Measurements from ENCODE around the gene PGRMC1.

PGRMC1 gene

DNA sequence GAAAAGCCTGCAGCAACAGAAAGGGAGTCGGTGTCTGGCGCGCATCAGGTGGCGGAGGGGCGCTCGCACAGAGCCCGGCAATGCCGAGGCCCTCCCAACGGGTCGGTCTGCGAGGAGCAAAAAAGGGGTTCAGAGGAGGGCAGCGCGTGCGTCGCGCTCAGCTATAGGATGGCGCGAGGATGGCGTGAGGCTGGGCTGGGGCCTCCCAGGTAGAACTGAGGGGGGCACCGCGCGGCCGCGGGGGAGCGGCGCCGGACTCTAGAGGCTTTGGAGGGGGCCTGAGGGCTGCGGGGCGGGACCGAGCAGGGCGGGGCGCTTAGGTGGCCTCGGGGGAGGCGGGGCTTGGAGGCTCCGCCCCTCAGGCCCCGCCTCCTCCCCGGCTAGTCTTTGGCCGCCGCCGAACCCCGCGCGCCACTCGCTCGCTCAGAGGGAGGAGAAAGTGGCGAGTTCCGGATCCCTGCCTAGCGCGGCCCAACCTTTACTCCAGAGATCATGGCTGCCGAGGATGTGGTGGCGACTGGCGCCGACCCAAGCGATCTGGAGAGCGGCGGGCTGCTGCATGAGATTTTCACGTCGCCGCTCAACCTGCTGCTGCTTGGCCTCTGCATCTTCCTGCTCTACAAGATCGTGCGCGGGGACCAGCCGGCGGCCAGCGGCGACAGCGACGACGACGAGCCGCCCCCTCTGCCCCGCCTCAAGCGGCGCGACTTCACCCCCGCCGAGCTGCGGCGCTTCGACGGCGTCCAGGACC, at the start of gene PGRMC1 (continued):
- TF ChIP-seq, protein P1, sequence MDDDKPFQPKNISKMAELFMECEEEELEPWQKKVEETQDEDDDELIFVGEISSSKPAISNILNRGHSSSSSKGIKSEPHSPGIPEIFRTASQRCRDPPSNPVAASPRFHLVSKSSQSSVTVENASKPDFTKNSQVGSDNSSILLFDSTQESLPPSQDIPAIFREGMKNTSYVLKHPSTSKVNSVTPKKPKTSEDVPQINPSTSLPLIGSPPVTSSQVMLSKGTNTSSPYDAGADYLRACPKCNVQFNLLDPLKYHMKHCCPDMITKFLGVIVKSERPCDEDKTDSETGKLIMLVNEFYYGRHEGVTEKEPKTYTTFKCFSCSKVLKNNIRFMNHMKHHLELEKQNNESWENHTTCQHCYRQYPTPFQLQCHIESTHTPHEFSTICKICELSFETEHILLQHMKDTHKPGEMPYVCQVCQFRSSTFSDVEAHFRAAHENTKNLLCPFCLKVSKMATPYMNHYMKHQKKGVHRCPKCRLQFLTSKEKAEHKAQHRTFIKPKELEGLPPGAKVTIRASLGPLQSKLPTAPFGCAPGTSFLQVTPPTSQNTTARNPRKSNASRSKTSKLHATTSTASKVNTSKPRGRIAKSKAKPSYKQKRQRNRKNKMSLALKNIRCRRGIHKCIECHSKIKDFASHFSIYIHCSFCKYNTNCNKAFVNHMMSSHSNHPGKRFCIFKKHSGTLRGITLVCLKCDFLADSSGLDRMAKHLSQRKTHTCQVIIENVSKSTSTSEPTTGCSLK (tag by site-specific recombination; IDR thresholded peaks at IDR 0.05) = no peak
- TF ChIP-seq SALL2 (tag by site-specific recombination; IDR thresholded peaks at IDR 0.05; ENCODE audit: borderline replicate concordance) = no peak
- no peak for TF ChIP-seq ZNF391 (tag by site-specific recombination; IDR thresholded peaks at IDR 0.05; ENCODE audit: borderline replicate concordance, low read depth)
- no peak for TF ChIP-seq KLF7 (tag by site-specific recombination; IDR thresholded peaks at IDR 0.05; ENCODE audit: borderline replicate concordance)
- no peak for TF ChIP-seq ZNF24 (tag by site-specific recombination; IDR thresholded peaks at IDR 0.05)
- TF ChIP-seq, protein P2, sequence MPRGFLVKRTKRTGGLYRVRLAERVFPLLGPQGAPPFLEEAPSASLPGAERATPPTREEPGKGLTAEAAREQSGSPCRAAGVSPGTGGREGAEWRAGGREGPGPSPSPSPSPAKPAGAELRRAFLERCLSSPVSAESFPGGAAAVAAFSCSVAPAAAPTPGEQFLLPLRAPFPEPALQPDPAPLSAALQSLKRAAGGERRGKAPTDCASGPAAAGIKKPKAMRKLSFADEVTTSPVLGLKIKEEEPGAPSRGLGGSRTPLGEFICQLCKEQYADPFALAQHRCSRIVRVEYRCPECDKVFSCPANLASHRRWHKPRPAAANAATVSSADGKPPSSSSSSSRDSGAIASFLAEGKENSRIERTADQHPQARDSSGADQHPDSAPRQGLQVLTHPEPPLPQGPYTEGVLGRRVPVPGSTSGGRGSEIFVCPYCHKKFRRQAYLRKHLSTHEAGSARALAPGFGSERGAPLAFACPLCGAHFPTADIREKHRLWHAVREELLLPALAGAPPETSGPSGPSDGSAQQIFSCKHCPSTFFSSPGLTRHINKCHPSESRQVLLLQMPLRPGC (tag by site-specific recombination; IDR thresholded peaks at IDR 0.05) = no peak
- TF ChIP-seq GLI4 (tag by site-specific recombination; IDR thresholded peaks at IDR 0.05) = no peak
- no peak for TF ChIP-seq ZNF138 (tag by site-specific recombination; IDR thresholded peaks at IDR 0.05; ENCODE audit: borderline replicate concordance)
- TF ChIP-seq MZF1 (tag by site-specific recombination; IDR thresholded peaks at IDR 0.05; ENCODE audit: borderline replicate concordance) = no peak
- TF ChIP-seq, protein P3, sequence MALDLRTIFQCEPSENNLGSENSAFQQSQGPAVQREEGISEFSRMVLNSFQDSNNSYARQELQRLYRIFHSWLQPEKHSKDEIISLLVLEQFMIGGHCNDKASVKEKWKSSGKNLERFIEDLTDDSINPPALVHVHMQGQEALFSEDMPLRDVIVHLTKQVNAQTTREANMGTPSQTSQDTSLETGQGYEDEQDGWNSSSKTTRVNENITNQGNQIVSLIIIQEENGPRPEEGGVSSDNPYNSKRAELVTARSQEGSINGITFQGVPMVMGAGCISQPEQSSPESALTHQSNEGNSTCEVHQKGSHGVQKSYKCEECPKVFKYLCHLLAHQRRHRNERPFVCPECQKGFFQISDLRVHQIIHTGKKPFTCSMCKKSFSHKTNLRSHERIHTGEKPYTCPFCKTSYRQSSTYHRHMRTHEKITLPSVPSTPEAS (tag by site-specific recombination; IDR thresholded peaks at IDR 0.05) = no peak
- TF ChIP-seq ZNF521 (tag by site-specific recombination; IDR thresholded peaks at IDR 0.05) = no peak
- no peak for TF ChIP-seq ZNF473 (tag by site-specific recombination; IDR thresholded peaks at IDR 0.05)
- TF ChIP-seq ZBTB20 (tag by site-specific recombination; IDR thresholded peaks at IDR 0.05) = peak; percentile 50; the same call in 1 of the 2 replicates
- TF ChIP-seq ZNF394 (tag by site-specific recombination; IDR thresholded peaks at IDR 0.05; ENCODE audit: borderline replicate concordance) = 0 out of 2 replicates have a peak, but pooled peaks have one; percentile 27
- TF ChIP-seq ZNF221 (tag by site-specific recombination; IDR thresholded peaks at IDR 0.05; ENCODE audit: borderline replicate concordance) = no peak
- TF ChIP-seq ZNF19 (tag by site-specific recombination; IDR thresholded peaks at IDR 0.05; ENCODE audit: low read depth) = no peak
- TF ChIP-seq, protein P4, sequence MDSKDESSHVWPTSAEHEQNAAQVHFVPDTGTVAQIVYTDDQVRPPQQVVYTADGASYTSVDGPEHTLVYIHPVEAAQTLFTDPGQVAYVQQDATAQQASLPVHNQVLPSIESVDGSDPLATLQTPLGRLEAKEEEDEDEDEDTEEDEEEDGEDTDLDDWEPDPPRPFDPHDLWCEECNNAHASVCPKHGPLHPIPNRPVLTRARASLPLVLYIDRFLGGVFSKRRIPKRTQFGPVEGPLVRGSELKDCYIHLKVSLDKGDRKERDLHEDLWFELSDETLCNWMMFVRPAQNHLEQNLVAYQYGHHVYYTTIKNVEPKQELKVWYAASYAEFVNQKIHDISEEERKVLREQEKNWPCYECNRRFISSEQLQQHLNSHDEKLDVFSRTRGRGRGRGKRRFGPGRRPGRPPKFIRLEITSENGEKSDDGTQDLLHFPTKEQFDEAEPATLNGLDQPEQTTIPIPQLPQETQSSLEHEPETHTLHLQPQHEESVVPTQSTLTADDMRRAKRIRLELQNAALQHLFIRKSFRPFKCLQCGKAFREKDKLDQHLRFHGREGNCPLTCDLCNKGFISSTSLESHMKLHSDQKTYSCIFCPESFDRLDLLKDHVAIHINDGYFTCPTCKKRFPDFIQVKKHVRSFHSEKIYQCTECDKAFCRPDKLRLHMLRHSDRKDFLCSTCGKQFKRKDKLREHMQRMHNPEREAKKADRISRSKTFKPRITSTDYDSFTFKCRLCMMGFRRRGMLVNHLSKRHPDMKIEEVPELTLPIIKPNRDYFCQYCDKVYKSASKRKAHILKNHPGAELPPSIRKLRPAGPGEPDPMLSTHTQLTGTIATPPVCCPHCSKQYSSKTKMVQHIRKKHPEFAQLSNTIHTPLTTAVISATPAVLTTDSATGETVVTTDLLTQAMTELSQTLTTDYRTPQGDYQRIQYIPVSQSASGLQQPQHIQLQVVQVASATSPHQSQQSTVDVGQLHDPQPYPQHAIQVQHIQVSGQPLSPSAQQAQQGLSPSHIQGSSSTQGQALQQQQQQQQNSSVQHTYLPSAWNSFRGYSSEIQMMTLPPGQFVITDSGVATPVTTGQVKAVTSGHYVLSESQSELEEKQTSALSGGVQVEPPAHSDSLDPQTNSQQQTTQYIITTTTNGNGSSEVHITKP (tag by site-specific recombination; IDR thresholded peaks at IDR 0.05) = no peak; the same call in none of the 2 replicates
- TF ChIP-seq ZNF585B (tag by site-specific recombination; IDR thresholded peaks at IDR 0.05) = no peak
- TF ChIP-seq ZNF510 (tag by site-specific recombination; IDR thresholded peaks at IDR 0.05; ENCODE audit: insufficient replicate concordance) = no peak
- TF ChIP-seq WT1 (tag by site-specific recombination; IDR thresholded peaks at IDR 0.05) = 0 out of 2 replicates have a peak, but pooled peaks have one; percentile 12
- TF ChIP-seq SETDB1 (IDR thresholded peaks at IDR 0.05; ENCODE audit: insufficient read length, low read length) = no peak
- TF ChIP-seq TCF7L2 (IDR thresholded peaks at IDR 0.05; ENCODE audit: borderline replicate concordance, low read depth, low read length) = no peak
- TF ChIP-seq ZNF354C (tag by site-specific recombination; IDR thresholded peaks at IDR 0.05; ENCODE audit: borderline replicate concordance, low read depth) = no peak
- TF ChIP-seq KLF16 (tag by site-specific recombination; IDR thresholded peaks at IDR 0.05) = peak; percentile 60; the same call in 1 of the 2 replicates
- peak; percentile 49; the same call in 1 of the 2 replicates for TF ChIP-seq KLF8 (tag by site-specific recombination; IDR thresholded peaks at IDR 0.05)
- no peak for TF ChIP-seq ZFHX2 (tag by site-specific recombination; conservative IDR thresholded peaks at IDR 0.05)
- TF ChIP-seq, protein P5, sequence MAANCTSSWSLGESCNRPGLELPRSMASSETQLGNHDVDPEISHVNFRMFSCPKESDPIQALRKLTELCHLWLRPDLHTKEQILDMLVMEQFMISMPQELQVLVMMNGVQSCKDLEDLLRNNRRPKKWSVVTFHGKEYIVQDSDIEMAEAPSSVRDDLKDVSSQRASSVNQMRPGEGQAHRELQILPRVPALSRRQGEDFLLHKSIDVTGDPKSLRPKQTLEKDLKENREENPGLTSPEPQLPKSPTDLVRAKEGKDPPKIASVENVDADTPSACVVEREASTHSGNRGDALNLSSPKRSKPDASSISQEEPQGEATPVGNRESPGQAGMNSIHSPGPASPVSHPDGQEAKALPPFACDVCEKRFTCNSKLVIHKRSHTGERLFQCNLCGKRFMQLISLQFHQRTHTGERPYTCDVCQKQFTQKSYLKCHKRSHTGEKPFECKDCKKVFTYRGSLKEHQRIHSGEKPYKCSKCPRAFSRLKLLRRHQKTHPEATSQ (tag by site-specific recombination; IDR thresholded peaks at IDR 0.05) = no peak
